Colonic mucosa (tissue), 4 donors: ENCODE results near the gene BRD7. TPM values are rescaled to one million over a fixed set of nuclear protein-coding genes. Genes with fewer than 3 reads are reported as not detected.

ENCODE experiments used
- DNase-seq: peaks from one replicate; pipeline ENCODE4 v3.0.0-alpha.2; 2020
- H3K27ac ChIP-seq: fragments of 200-600 bp; one replicate; pipeline ENCODE4 v1.8.0; 2021
- H3K27me3 ChIP-seq: fragments of 200-600 bp; one replicate; pipeline ENCODE4 v1.8.0; 2021
- H3K36me3 ChIP-seq: fragments of 200-600 bp; one replicate; pipeline ENCODE4 v1.8.0; 2021
- H3K4me1 ChIP-seq: fragments of 200-600 bp; one replicate; pipeline ENCODE4 v1.8.0; 2021; ENCODE audit warnings: mild to moderate bottlenecking
- H3K4me3 ChIP-seq: fragments of 200-600 bp; one replicate; pipeline ENCODE4 v1.8.0; 2021
- H3K9ac ChIP-seq, 2 donors: one replicate each; pipeline ENCODE4 v1.7.0; 2013; ENCODE audit warnings: control low read depth in 2 of 2, low read depth in 2 of 2, low read length in 2 of 2
- H3K9me3 ChIP-seq: fragments of 200-600 bp; one replicate; pipeline ENCODE4 v1.8.0; 2021
- intact Hi-C: fragments of 100-400 bp; cut with DNase I; formaldehyde crosslinking; loops from one replicate; pipeline ENCODE4 v1.14.1; 2022
- total RNA-seq, 2 donors: library from RNA; stranded (reverse); fragmentation: NEBNext Ultra II Directional in 1 of 2; extraction: Animal tissue kit (Norgen Biotek cat#: 25700) in 1 of 2; gene quantifications; one replicate each; pipeline ENCODE4 v1.2.1, GENCODE V29; 2021
- TF ChIP-seq, protein P1 (sequence below): fragments of 200-600 bp; IDR thresholded peaks from one replicate; pipeline ENCODE4 v1.8.0; 2022; ENCODE audit warnings: antibody characterized with exemption, mild to moderate bottlenecking
- donor health status: healthy.
- donor health status: DM: no; HTN: no; CAD: no.
- donor health status: DM: no; HTN: no; CAD: no.

BRD7 gene
- total RNA-seq, 2 donors from 2014 or later = 69.9 to 76.3 TPM

DNA sequence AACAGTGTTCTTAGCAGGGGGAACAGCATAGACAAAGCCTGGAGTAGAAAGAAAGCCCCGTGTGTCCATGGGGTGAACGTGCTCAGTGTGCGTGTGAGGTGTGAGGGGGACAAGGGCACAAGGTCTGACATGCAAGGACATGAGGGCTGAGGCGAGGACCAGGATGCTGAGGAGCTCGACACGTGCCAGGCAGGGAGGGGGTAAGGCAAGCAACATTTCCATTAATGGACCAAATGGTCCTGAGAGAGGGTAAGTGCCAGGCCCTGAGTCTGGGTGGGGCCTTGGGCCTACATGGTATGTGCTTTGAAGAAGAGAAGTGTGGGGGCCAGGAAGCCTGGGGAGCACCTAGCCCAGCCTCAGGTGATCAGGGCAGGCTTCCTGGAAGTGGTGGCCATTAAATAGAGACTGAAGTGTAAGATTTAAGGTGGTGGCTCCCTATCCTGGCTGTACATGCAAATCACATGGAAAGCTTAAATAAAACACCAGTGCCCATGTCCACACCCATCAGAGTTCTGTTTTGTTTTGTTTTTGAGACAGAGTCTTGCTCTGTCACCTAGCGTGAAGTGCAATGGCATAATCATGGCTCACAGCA, 73.2 kb downstream of the BRD7 start:
- Histone ChIP-seq H3K4me1 (no peaks in the 10 kb centered on the region), H3K9ac (no peak overlapping the region), H3K9me3 (no peaks in the 10 kb centered on the region), H3K27me3 (no peaks in the 10 kb centered on the region), H3K27ac (no peak overlapping the region), H3K36me3 (no peaks in the 10 kb centered on the region), H3K4me3 (no peak overlapping the region)
- TF ChIP-seq, protein P1, sequence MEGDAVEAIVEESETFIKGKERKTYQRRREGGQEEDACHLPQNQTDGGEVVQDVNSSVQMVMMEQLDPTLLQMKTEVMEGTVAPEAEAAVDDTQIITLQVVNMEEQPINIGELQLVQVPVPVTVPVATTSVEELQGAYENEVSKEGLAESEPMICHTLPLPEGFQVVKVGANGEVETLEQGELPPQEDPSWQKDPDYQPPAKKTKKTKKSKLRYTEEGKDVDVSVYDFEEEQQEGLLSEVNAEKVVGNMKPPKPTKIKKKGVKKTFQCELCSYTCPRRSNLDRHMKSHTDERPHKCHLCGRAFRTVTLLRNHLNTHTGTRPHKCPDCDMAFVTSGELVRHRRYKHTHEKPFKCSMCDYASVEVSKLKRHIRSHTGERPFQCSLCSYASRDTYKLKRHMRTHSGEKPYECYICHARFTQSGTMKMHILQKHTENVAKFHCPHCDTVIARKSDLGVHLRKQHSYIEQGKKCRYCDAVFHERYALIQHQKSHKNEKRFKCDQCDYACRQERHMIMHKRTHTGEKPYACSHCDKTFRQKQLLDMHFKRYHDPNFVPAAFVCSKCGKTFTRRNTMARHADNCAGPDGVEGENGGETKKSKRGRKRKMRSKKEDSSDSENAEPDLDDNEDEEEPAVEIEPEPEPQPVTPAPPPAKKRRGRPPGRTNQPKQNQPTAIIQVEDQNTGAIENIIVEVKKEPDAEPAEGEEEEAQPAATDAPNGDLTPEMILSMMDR = no peak
- intact Hi-C loops = no loop called here
- no peak for DNase-seq

- no peaks in the 10 kb centered on the region for H3K4me1 ChIP-seq
- intact Hi-C loops = no loop called here
- TF ChIP-seq, protein P1 = no peak
- no peaks in the 10 kb centered on the region for H3K27me3 ChIP-seq
- no peak for DNase-seq
- no peak overlapping the region for H3K4me3 ChIP-seq
- no peaks in the 10 kb centered on the region for H3K9me3 ChIP-seq
- no peak overlapping the region for H3K27ac ChIP-seq
- no peak overlapping the region for H3K9ac ChIP-seq
- H3K36me3 ChIP-seq = no peaks in the 10 kb centered on the region
Measured at GRCh38 chr16:50294955-50295354, 73.8 kb downstream of the BRD7 start.

DNA sequence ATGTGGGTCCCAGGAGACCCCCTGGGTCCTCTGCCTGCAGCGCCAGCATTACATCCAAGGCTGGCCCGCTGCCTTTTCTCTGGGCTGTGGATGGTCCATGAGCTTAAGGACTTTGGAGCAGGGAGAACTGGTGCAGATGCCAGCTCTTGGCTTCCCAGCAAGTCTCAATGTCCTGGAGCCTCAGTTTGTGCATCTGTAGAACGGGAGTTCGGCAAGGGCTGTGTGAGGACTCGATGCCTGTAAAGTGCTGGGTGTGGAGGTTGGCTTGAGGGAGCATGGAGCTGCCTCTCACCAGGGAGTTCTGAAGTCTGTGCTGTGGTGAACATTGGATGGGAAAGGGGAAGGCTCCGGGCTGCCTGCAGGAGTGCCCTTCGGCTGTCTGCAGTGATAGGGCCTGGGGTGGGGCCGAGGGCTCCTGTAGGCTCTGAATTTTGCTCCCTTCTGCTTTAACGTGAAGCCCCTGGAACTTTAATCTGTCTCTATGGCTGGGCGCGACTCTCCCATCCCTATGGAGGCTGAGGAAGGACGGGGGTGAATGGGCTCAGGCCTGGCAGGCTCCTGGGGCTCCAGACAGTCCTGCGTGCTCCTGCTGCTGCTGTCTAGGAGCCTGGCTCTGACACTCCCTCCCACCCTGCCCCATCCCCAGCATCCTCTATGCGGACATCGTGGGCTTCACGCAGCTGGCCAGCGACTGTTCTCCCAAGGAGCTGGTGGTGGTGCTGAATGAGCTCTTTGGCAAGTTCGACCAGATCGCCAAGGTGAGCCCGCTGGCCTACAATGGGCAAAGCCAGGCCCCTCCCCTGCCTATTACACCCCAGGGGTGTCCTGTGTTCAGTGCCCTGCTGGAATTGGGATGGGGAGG, 74.6 kb downstream of the BRD7 start:
- no peaks in the 10 kb centered on the region for H3K36me3 ChIP-seq
- H3K4me1 ChIP-seq = no peaks in the 10 kb centered on the region
- H3K27ac ChIP-seq = no peak overlapping the region
- H3K4me3 ChIP-seq = no peak overlapping the region
- no peak for DNase-seq
- intact Hi-C loops = no loop called here
- no peaks in the 10 kb centered on the region for H3K27me3 ChIP-seq
- no peaks in the 10 kb centered on the region for H3K9me3 ChIP-seq
- H3K9ac ChIP-seq = no peak overlapping the region
- TF ChIP-seq, protein P1 = no peak

DNA sequence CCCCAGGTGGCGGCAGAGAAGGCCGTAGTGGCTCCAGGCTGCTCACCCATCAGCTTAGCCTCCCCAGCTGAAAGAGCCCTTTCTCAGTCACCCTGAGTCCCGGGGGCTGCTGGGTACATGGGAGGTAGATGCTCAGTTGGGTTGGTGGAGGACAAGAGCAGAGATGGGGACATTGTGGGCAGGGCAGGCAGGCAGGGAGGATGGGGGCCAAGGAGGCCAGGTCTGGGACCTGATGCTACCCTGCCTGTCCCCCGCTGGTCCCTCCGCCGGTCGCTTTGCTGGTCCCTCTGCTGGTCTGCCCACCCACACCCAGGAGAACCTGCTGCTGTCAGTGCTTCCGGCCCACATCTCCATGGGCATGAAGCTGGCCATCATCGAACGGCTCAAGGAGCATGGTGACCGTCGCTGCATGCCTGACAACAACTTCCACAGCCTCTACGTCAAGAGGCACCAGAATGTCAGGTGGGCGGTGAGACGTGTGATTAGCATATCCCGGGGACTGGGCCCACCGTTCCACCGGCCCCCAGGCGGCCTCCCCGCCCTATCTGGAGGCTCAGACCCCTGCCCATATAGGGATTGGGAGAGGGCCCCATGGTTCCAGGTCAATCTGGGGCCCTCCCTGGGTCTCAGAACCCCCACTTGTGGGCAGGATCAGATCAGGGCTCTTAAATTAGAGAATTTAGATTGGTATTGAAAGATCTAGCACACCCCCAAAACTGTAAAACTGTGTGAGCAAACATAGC, 75.6 kb downstream of the BRD7 start:
- no peaks in the 10 kb centered on the region for H3K9me3 ChIP-seq
- intact Hi-C loops = no loop called here
- H3K27ac ChIP-seq = no peak overlapping the region
- DNase-seq = no peak
- H3K4me1 ChIP-seq = no peaks in the 10 kb centered on the region
- H3K36me3 ChIP-seq = no peaks in the 10 kb centered on the region
- H3K4me3 ChIP-seq = no peak overlapping the region
- TF ChIP-seq, protein P1 = no peak
- no peaks in the 10 kb centered on the region for H3K27me3 ChIP-seq
- H3K9ac ChIP-seq = no peak overlapping the region

DNA sequence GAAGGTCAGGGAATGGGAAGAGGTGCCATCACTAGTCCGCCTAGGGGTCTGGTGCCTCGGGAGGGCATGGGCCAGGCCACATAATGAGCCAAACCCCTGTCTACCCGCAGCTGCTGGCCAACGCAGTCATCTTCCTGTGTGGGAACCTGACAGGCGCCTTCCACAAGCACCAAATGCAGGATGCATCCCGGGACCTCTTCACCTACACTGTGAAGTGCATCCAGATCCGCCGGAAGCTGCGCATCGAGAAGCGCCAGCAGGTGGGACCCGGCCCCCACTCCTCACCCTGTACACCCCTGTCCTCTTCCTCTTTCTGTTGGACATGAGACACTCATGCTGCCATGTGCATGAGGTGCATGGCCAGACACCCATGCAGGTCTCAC, 76.2 kb downstream of the BRD7 start:
- Histone ChIP-seq H3K4me1 (no peaks in the 10 kb centered on the region), H3K9me3 (no peaks in the 10 kb centered on the region), H3K27ac (no peak overlapping the region), H3K27me3 (no peaks in the 10 kb centered on the region), H3K9ac (no peak overlapping the region), H3K4me3 (no peak overlapping the region), H3K36me3 (no peaks in the 10 kb centered on the region)
- intact Hi-C loops = no loop called here
- no peak for DNase-seq
- TF ChIP-seq, protein P1 = no peak
